Measurements from ENCODE around the gene TMEM40. TPM values are rescaled to one million over a fixed set of nuclear protein-coding genes. Genes with fewer than 3 reads are reported as not detected.
"Not testable (repeated sequence)": the region's sequence is repeated elsewhere in the genome, so short reads cannot be mapped to it uniquely, and the experiment has no call there.

The TMEM40 gene
- total RNA-seq, 1 experiment from 2014 or later, result not detected

GRCh38 chr3:12791430-12791829, 32.4 kb upstream of the TMEM40 start:
- Histone ChIP-seq H3K9me3 (replicated peaks) (no peaks in the 10 kb centered on the region), H3K27me3 (replicated peaks) (no peaks in the 10 kb centered on the region; the same call in 1 of the 2 replicates), H3K36me3 (no peaks in the 10 kb centered on the region), H3K4me3 (no peak overlapping the region), H3K4me1 (replicated peaks) (peaks cover 6% of the 10 kb centered on the region), H3K27ac (no peak overlapping the region)
- no peak for DNase-seq (ENCODE audit: low read depth in 1 of 2, low spot score in 2 of 2)

- not testable (repeated sequence) for H3K27me3 ChIP-seq (replicated peaks); H3K36me3 ChIP-seq; DNase-seq (ENCODE audit: low read depth in 1 of 2, low spot score in 2 of 2); H3K27ac ChIP-seq; H3K4me1 ChIP-seq (replicated peaks); H3K9me3 ChIP-seq (replicated peaks); H3K4me3 ChIP-seq
Measured at GRCh38 chr3:12787967-12788690, 29.1 kb upstream of the TMEM40 start.

GRCh38 chr3:12787346-12787745, 28.3 kb upstream of the TMEM40 start:
- not testable (repeated sequence) for H3K27ac ChIP-seq; H3K4me3 ChIP-seq; H3K4me1 ChIP-seq (replicated peaks); H3K36me3 ChIP-seq; H3K27me3 ChIP-seq (replicated peaks); H3K9me3 ChIP-seq (replicated peaks)
- peak in 1 of 2 experiments; percentile 48 for DNase-seq (ENCODE audit: low read depth in 1 of 2, low spot score in 2 of 2)

DNA sequence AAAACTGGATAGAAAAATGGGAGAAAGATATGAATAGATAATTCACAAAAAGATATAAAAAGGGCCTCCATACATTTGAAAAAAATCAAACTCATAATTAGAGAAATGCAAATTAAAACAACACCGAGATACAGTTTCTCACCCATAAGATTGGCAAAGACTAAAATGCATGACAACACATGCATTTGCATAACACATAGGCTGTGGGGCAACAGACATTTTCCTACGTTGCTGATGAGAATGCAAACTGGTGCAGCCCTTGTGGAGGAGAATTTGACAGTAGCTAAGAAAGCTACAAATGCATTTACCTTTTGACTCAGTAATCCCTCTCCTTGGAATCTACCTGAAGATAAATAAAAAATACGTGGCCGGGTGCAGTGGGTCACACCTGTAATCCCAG, 26.0 kb upstream of the TMEM40 start:
- Histone ChIP-seq H3K4me3 (no peak overlapping the region), H3K27ac (no peak overlapping the region), H3K9me3 (replicated peaks) (no peaks in the 10 kb centered on the region), H3K27me3 (replicated peaks) (no peaks in the 10 kb centered on the region), H3K4me1 (replicated peaks) (no peaks in the 10 kb centered on the region), H3K36me3 (no peaks in the 10 kb centered on the region)
- no peak for DNase-seq (ENCODE audit: low read depth in 1 of 2, low spot score in 2 of 2)

GRCh38 chr3:12782172-12782815, 23.2 kb upstream of the TMEM40 start:
- DNase-seq (ENCODE audit: low read depth in 1 of 2, low spot score in 2 of 2), result no peak
- H3K4me3 ChIP-seq, result no peak overlapping the region
- no peaks in the 10 kb centered on the region for H3K36me3 ChIP-seq
- H3K27me3 ChIP-seq (replicated peaks), result no peaks in the 10 kb centered on the region
- H3K27ac ChIP-seq, result no peak overlapping the region
- H3K9me3 ChIP-seq (replicated peaks), result no peaks in the 10 kb centered on the region
- no peaks in the 10 kb centered on the region for H3K4me1 ChIP-seq (replicated peaks)

DNA sequence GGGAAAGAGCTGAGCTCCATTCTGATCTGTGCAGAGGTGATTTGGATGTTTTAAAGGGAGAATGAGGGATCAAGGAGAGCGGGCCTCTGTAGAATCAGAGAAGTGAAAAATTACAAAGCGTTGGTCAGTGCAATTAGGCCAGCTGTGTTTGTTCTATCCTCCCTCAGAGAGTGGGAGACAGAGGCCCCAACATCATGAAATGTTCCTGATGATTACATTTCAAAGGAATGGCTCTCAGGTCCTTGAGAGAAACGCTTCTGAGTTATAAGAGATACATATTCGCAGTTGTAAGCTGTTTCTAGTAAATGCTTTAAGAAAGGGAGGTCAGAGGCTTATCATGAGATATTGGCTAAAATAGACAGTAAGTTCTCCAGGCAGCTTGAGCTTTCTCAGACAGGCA, 21.7 kb upstream of the TMEM40 start:
- no peaks in the 10 kb centered on the region for H3K36me3 ChIP-seq
- no peak overlapping the region for H3K27ac ChIP-seq
- H3K9me3 ChIP-seq (replicated peaks), result no peaks in the 10 kb centered on the region
- H3K27me3 ChIP-seq (replicated peaks), result no peaks in the 10 kb centered on the region
- DNase-seq (ENCODE audit: low read depth in 1 of 2, low spot score in 2 of 2), result no peak
- H3K4me3 ChIP-seq, result no peak overlapping the region
- no peaks in the 10 kb centered on the region for H3K4me1 ChIP-seq (replicated peaks)

- no peak for DNase-seq (ENCODE audit: low read depth in 1 of 2, low spot score in 2 of 2)
- no peak overlapping the region for H3K4me3 ChIP-seq
- no peak overlapping the region for H3K27ac ChIP-seq
Measured at GRCh38 chr3:12777171-12777570, 18.1 kb upstream of the TMEM40 start.

DNA sequence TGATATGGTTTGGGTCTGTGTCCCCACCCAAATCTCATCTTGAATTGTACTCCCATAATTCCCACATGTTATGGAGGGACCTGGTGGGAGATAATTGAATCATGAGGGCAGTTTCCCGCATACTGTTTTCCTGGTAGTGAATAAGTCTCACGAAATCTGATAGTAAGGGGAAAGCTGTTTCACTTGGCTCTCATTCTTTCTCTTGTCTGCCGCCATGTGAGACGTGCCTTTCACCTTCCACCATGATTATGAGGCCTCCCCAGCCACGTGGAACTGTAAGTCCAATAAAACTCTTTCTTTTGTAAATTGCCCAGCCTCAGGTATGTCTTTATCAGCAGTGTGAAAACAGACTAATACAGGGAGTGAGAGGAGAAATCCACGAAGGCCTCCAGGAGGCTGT, 16.9 kb upstream of the TMEM40 start:
- H3K4me3 ChIP-seq; H3K9me3 ChIP-seq (replicated peaks); DNase-seq (ENCODE audit: low read depth in 1 of 2, low spot score in 2 of 2); H3K27ac ChIP-seq; H3K27me3 ChIP-seq (replicated peaks); H3K4me1 ChIP-seq (replicated peaks); H3K36me3 ChIP-seq: not testable (repeated sequence)

More at GRCh38 chr3:12777171-12777570, 18.1 kb upstream of the TMEM40 start:
- no peaks in the 10 kb centered on the region for H3K9me3 ChIP-seq (replicated peaks)
- no peaks in the 10 kb centered on the region for H3K27me3 ChIP-seq (replicated peaks)
- no peaks in the 10 kb centered on the region for H3K36me3 ChIP-seq
- H3K4me1 ChIP-seq (replicated peaks), result no peaks in the 10 kb centered on the region

- DNase-seq (ENCODE audit: low read depth in 1 of 2, low spot score in 2 of 2), result no peak
- no peaks in the 10 kb centered on the region for H3K9me3 ChIP-seq (replicated peaks)
Measured at GRCh38 chr3:12775226-12775625, 16.2 kb upstream of the TMEM40 start.

DNA sequence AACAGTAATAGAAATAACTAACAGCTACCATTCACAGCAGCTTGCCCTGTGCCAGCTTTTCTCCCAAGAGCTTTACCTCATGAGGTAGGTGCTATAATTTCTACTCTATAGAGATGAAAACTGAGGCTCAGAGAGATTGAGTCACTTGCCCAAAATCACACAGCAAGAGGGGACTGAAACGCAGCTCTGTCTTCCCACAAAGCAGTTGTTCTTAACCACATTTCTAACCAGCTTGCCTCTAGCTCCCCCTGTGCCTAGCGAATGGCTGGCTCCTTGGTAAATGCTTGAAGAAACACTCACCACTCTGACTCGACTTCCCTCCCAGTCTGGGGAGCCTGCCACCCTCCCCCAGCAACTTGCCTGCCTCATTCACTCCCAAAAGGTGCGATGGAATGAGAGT, 15.6 kb upstream of the TMEM40 start:
- Histone ChIP-seq H3K9me3 (replicated peaks) (no peaks in the 10 kb centered on the region), H3K4me1 (replicated peaks) (no peaks in the 10 kb centered on the region), H3K36me3 (no peaks in the 10 kb centered on the region), H3K4me3 (no peak overlapping the region), H3K27ac (no peak overlapping the region), H3K27me3 (replicated peaks) (no peaks in the 10 kb centered on the region)
- DNase-seq (ENCODE audit: low read depth in 1 of 2, low spot score in 2 of 2), result no peak

More at GRCh38 chr3:12775226-12775625, 16.2 kb upstream of the TMEM40 start:
- Histone ChIP-seq H3K36me3 (no peaks in the 10 kb centered on the region), H3K27me3 (replicated peaks) (no peaks in the 10 kb centered on the region), H3K27ac (no peak overlapping the region), H3K4me3 (no peak overlapping the region), H3K4me1 (replicated peaks) (no peaks in the 10 kb centered on the region)

DNA sequence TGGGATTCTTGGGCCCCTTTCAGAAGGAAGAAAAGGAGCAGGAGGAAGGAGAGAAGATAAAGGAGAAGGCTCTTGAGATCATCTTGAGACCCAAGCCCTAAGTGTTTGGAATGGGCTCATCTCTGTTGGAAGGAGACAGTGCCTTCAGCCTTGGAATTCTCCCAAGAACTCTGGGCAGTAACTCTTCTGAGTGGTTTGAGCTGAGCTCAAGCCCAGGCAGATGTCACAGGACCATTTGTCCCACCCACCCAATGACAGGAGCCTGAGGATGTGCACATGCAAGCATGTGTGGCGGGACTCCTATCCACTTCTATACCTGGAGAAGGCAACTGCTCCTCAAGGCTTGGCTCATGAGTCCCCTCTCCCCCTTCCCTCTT, 14.6 kb upstream of the TMEM40 start:
- DNase-seq (ENCODE audit: low read depth in 1 of 2, low spot score in 2 of 2), result no peak
- Histone ChIP-seq H3K27ac (no peak overlapping the region), H3K9me3 (replicated peaks) (no peaks in the 10 kb centered on the region), H3K4me1 (replicated peaks) (no peaks in the 10 kb centered on the region), H3K36me3 (no peaks in the 10 kb centered on the region), H3K27me3 (replicated peaks) (no peaks in the 10 kb centered on the region), H3K4me3 (no peak overlapping the region)

DNA sequence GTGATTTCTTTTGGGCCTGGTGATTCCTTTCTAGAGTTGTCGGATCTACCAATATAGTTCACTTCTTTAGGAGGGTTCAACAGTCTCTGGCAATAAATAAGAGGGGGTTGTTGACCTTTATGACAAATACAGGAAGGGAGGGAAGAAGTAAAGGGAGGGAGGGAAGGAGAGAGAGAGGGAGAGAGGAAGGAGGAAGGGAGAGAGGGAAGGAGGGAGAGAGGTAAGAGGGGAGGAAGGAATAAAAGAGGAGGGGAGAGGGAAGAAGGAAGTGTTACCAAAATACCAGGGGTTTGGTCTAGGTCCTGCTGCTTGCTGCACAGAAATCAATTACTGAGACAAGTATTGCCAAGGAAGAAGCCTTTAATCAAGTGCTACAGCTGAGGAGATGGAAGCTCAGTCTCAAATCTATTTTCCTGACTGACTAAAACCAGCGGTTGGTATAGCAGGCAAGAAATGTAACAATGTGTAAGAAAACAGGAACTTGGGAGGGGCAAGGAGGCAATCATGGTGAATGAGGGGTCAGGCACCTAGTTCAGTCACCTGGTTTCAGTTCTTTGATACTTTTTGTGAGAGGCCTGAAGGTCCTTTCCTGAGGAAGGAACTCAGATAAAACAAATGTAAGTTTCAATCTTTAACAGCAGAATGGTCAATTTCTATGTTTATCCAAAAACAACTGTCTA, 14.1 kb upstream of the TMEM40 start:
- Histone ChIP-seq H3K9me3 (replicated peaks) (no peaks in the 10 kb centered on the region), H3K27me3 (replicated peaks) (no peaks in the 10 kb centered on the region), H3K4me1 (replicated peaks) (no peaks in the 10 kb centered on the region), H3K4me3 (no peak overlapping the region), H3K27ac (no peak overlapping the region), H3K36me3 (no peaks in the 10 kb centered on the region)
- no peak for DNase-seq (ENCODE audit: low read depth in 1 of 2, low spot score in 2 of 2)

- Histone ChIP-seq H3K36me3 (no peaks in the 10 kb centered on the region), H3K4me1 (replicated peaks) (no peaks in the 10 kb centered on the region), H3K9me3 (replicated peaks) (no peaks in the 10 kb centered on the region), H3K27me3 (replicated peaks) (no peaks in the 10 kb centered on the region), H3K4me3 (no peak overlapping the region), H3K27ac (no peak overlapping the region)
- no peak for DNase-seq (ENCODE audit: low read depth in 1 of 2, low spot score in 2 of 2)
Measured at GRCh38 chr3:12772462-12772861, 13.4 kb upstream of the TMEM40 start.

DNA sequence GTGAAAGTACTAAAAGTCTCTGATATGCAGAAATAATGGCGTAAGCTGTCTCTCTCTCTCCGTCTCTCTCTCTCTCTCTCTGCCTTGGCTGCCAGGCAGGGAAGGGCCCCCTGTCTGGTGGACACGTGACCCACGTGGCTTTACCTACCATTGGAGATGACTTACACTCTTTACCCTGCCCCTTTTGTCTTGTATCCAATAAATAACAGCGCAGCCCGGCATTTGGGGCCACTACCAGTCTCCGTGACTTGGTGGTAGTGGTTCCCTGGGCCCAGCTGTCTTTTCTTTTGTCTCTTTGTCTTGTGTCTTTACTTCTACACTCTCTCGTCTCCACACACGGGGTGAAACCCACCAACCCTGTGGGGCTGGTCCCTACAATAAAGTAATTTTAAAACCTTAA, 12.2 kb upstream of the TMEM40 start:
- no peak for DNase-seq (ENCODE audit: low read depth in 1 of 2, low spot score in 2 of 2)

More for the DNA sequence above, 12.2 kb upstream of the TMEM40 start:
- H3K36me3 ChIP-seq, result no peaks in the 10 kb centered on the region
- no peaks in the 10 kb centered on the region for H3K27me3 ChIP-seq (replicated peaks)
- no peak overlapping the region for H3K27ac ChIP-seq
- H3K9me3 ChIP-seq (replicated peaks), result no peaks in the 10 kb centered on the region
- no peaks in the 10 kb centered on the region for H3K4me1 ChIP-seq (replicated peaks)
- no peak overlapping the region for H3K4me3 ChIP-seq

Measured in SJSA1 (cell line).